HCT116 (cell line): ENCODE results near the gene CBLC. TPM values are rescaled to one million over a fixed set of nuclear protein-coding genes. Genes with fewer than 3 reads are reported as not detected.

Experiments
- ATAC-seq: fragments of 200-7000 bp; cut with Tn5 transposase; 2 replicates; pipeline ENCODE4 v1.9.1; 2020; ENCODE audit warnings: mild to moderate bottlenecking, moderate library complexity
- BruUV-seq: library from RNA; stranded (reverse); fragments of 400-500 nt; replicated peaks from 2 replicates; lab custom pipeline; 2021; lab: Mats Ljungman, UMichigan
- CTCF ChIA-PET: fragments of 300-600 bp; sonication (Branson Sonifier 250); formaldehyde crosslinking; loops from one replicate; lab custom pipeline; 2021; ENCODE audit warnings: antibody characterized with exemption; lab: Charles Lee
- POLR2A ChIA-PET: fragments of 300-600, 350-600 bp; sonication (Branson Sonifier 250); formaldehyde crosslinking; loops from one replicate; lab custom pipeline; 2021; ENCODE audit warnings: antibody characterized with exemption; lab: Charles Lee
- RAD21 ChIA-PET, 2 experiments: fragments of 300-600 bp; sonication (Branson Sonifier 250); formaldehyde crosslinking; loops; one replicate each; lab custom pipeline; 2023; ENCODE audit warnings: low total read pairs in 2 of 2; ENCODE audit not compliant: uncharacterized antibody in 2 of 2, unreplicated experiment in 2 of 2, low non-redundant PET in 1 of 2; lab: Charles Lee
- DNase-seq: peaks from one replicate; pipeline ENCODE4 v3.0.0-alpha.2; 2010; ENCODE audit warnings: low read depth, low spot score
- H2AFZ ChIP-seq: fragments of 200-600 bp; shearing (Covaris generic), sonication (generic); 2 replicates; pipeline ENCODE4 v1.6.1; 2017; ENCODE audit warnings: low read depth, mixed run types, mixed read lengths, antibody characterized with exemption, low read length; ENCODE audit not compliant: poor library complexity, severe bottlenecking
- H3K27ac ChIP-seq: 2 replicates; pipeline ENCODE4 v1.5.1; 2012; ENCODE audit warnings: low read depth, low read length
- H3K27me3 ChIP-seq: fragments of 200-600 bp; sonication (generic); 2 replicates; pipeline ENCODE4 v1.6.1; 2016; ENCODE audit warnings: mixed run types, low read length, mixed read lengths; ENCODE audit not compliant: insufficient read depth
- H3K36me3 ChIP-seq, 2 experiments: fragments of 200-500 bp in 1 of 2; fragments of 200-600 bp in 1 of 2; sonication (Bioruptor generic) in 1 of 2; sonication (generic) in 1 of 2; 2 replicates each; pipeline versions ENCODE4 v1.5.1 to v1.6.1; 2014 to 2016; ENCODE audit warnings: low read length in 2 of 2, inconsistent platforms in 1 of 2, mixed read lengths in 1 of 2, mixed run types in 1 of 2; ENCODE audit not compliant: insufficient read depth in 2 of 2, control insufficient read depth in 1 of 2
- H3K4me1 ChIP-seq, 2 experiments: fragments of 200-600 bp in 1 of 2; sonication (generic) in 1 of 2; 2 replicates each; pipeline versions ENCODE4 v1.5.1 to v1.6.1; 2012 to 2017; ENCODE audit warnings: low read length in 2 of 2, inconsistent platforms in 1 of 2, mild to moderate bottlenecking in 1 of 2, mixed read lengths in 1 of 2, mixed run types in 1 of 2, moderate library complexity in 1 of 2; ENCODE audit not compliant: insufficient read depth in 2 of 2, control insufficient read depth in 1 of 2
- H3K4me2 ChIP-seq: fragments of 200-600 bp; sonication (generic); 2 replicates; pipeline ENCODE4 v1.6.1; 2017; ENCODE audit warnings: mixed run types, low read length, mixed read lengths
- H3K4me3 ChIP-seq, 2 experiments: fragments of 200-600 bp in 1 of 2; sonication (generic) in 1 of 2; replicated peaks in 1 of 2; 2 replicates each; pipeline ENCODE4 v1.5.1; 2011 to 2016; ENCODE audit warnings: low read length in 2 of 2, control low read depth in 1 of 2, low read depth in 1 of 2, mild to moderate bottlenecking in 1 of 2, mixed read lengths in 1 of 2, mixed run types in 1 of 2
- H3K79me2 ChIP-seq: fragments of 200-600 bp; sonication (generic); 2 replicates; pipeline ENCODE4 v1.6.1; 2017; ENCODE audit warnings: mild to moderate bottlenecking, mixed run types, low read length, moderate library complexity, mixed read lengths; ENCODE audit not compliant: insufficient read depth
- H3K9ac ChIP-seq: fragments of 200-600 bp; sonication (generic); 2 replicates; pipeline ENCODE4 v1.6.1; 2016; ENCODE audit warnings: low read length, mixed read lengths
- H3K9me2 ChIP-seq: fragments of 200-600 bp; sonication (generic), shearing (Covaris generic); 2 replicates; pipeline ENCODE4 v1.6.1; 2017; ENCODE audit warnings: mixed run types, mild to moderate bottlenecking, moderate library complexity; ENCODE audit not compliant: insufficient read depth
- H3K9me3 ChIP-seq, 2 experiments: fragments of 200-500 bp in 1 of 2; fragments of 200-600 bp in 1 of 2; sonication (Bioruptor generic) in 1 of 2; sonication (generic) in 1 of 2; 2 replicates each; pipeline ENCODE4 v1.6.1; 2014 to 2017; ENCODE audit warnings: low read length in 2 of 2, mixed read lengths in 2 of 2, inconsistent platforms in 1 of 2, low read depth in 1 of 2, mild to moderate bottlenecking in 1 of 2, mixed run types in 1 of 2, moderate library complexity in 1 of 2; ENCODE audit not compliant: control insufficient read depth in 1 of 2, insufficient read depth in 1 of 2
- H4K20me1 ChIP-seq: fragments of 200-600 bp; sonication (generic), shearing (Covaris generic); 2 replicates; pipeline ENCODE4 v1.6.1; 2017; ENCODE audit warnings: mixed run types, mild to moderate bottlenecking, moderate library complexity; ENCODE audit not compliant: insufficient read depth
- CTCF ChIP-seq, 3 experiments: fragments of 200-600 bp in 1 of 3; sonication (generic) in 1 of 3; IDR thresholded peaks in 2 of 3; conservative IDR thresholded peaks in 1 of 3; 2 replicates each; pipeline ENCODE4 v1.5.1; 2012 to 2017; ENCODE audit warnings: low read depth in 2 of 3, low read length in 2 of 3, antibody characterized with exemption in 1 of 3, borderline replicate concordance in 1 of 3, control low read depth in 1 of 3, mild to moderate bottlenecking in 1 of 3, mixed read lengths in 1 of 3, mixed run types in 1 of 3, moderate library complexity in 1 of 3; ENCODE audit not compliant: insufficient read depth in 1 of 3
- EGR1 ChIP-seq: IDR thresholded peaks from 2 replicates; pipeline ENCODE4 v1.6.1; 2012; ENCODE audit warnings: low read depth
- ELF1 ChIP-seq: IDR thresholded peaks from 2 replicates; pipeline ENCODE4 v1.6.1; 2012; ENCODE audit warnings: low read depth, borderline replicate concordance
- EZH2phosphoT487 ChIP-seq: fragments of 200-600 bp; IDR thresholded peaks from 2 replicates; pipeline ENCODE4 v1.6.1; 2018; ENCODE audit warnings: antibody characterized with exemption, borderline replicate concordance
- FOSL1 ChIP-seq: IDR thresholded peaks from 2 replicates; pipeline ENCODE4 v1.6.1; 2012; ENCODE audit warnings: low read depth
- JUND ChIP-seq: IDR thresholded peaks from 2 replicates; pipeline ENCODE4 v1.6.1; 2012
- POLR2AphosphoS5 ChIP-seq: IDR thresholded peaks from 2 replicates; pipeline ENCODE4 v1.6.1; 2011; ENCODE audit warnings: mild to moderate bottlenecking, low read depth, low read length, moderate library complexity
- RAD21 ChIP-seq: IDR thresholded peaks from 2 replicates; pipeline ENCODE4 v1.6.1; 2012; ENCODE audit warnings: low read depth, mild to moderate bottlenecking
- REST ChIP-seq: IDR thresholded peaks from 2 replicates; pipeline ENCODE4 v1.6.1; 2012; ENCODE audit warnings: low read depth
- ZBTB33 ChIP-seq: IDR thresholded peaks from 2 replicates; pipeline ENCODE4 v1.6.1; 2011; ENCODE audit warnings: mild to moderate bottlenecking, low read length, moderate library complexity; ENCODE audit not compliant: insufficient replicate concordance; ENCODE audit errors: extremely low read depth
- ZFX ChIP-seq: fragments of 450-650 bp; IDR thresholded peaks from 2 replicates; pipeline ENCODE4 v1.6.1; 2017
- ZNF274 ChIP-seq: fragments of 200-500 bp; sonication (Bioruptor generic); IDR thresholded peaks from 2 replicates; pipeline ENCODE4 v1.6.1; 2014; ENCODE audit warnings: mild to moderate bottlenecking, low read depth, low read length, inconsistent platforms
- intact Hi-C: fragments of 100-400 bp; cut with micrococcal nuclease; formaldehyde crosslinking; loops from 2 replicates; pipeline ENCODE4 v1.10.0; 2022
- total RNA-seq: library from RNA; stranded (reverse); gene quantifications from one replicate; pipeline ENCODE4 v1.2.1, GENCODE V29; 2021; ENCODE audit not compliant: unreplicated experiment

CBLC gene
- total RNA-seq, 1 experiment from 2014 or later, result 54.3 TPM

- no peak overlapping the region for H2AFZ ChIP-seq
- ChIA-PET CTCF (no interaction called here), RAD21 (interaction anchor here in 1 of 2 experiments (0.6 kb wide), 1 partner anchor 11 kb away, joined by 5 read pairs; no protein-coding TSS in a partner anchor), POLR2A (no interaction called here)
- peaks cover 15 to 25% of the 10 kb centered on the region in 2 experiments for H3K4me1 ChIP-seq
- ATAC-seq, result no peak
- no peak overlapping the region for H3K9ac ChIP-seq
- H3K9me3 ChIP-seq, result no peaks in the 10 kb centered on the region
- no peaks in the 10 kb centered on the region for H3K27me3 ChIP-seq
- DNase-seq, result no peak
- no peaks in the 10 kb centered on the region for H4K20me1 ChIP-seq
- no peak overlapping the region for H3K4me2 ChIP-seq
- no peak overlapping the region for H3K4me3 ChIP-seq
- peaks cover 9% of the 10 kb centered on the region; the same call in 1 of the 2 replicates for H3K79me2 ChIP-seq
- peaks cover 3 to 7% of the 10 kb centered on the region in 2 experiments; a peak in 2 of 4 replicates for H3K36me3 ChIP-seq
- no peak for TF ChIP-seq CTCF (IDR thresholded peaks at IDR 0.05 in 2 of 3, conservative IDR thresholded peaks at IDR 0.05 in 1 of 3; ENCODE audit: borderline replicate concordance in 1 of 3, insufficient read depth in 1 of 3, low read depth in 2 of 3, low read length in 2 of 3)
- no peak for TF ChIP-seq ZBTB33
- no peak for TF ChIP-seq ZNF274
- no peak for TF ChIP-seq JUND
- TF ChIP-seq ELF1, result no peak
- no peak for TF ChIP-seq POLR2AphosphoS5
- no peak for TF ChIP-seq REST
- no peak for TF ChIP-seq RAD21
- TF ChIP-seq EGR1, result no peak
- no peak for TF ChIP-seq ZFX
- no peak for TF ChIP-seq FOSL1
- TF ChIP-seq EZH2phosphoT487, result no peak
- H3K9me2 ChIP-seq, result no peaks in the 10 kb centered on the region
- intact Hi-C loops, result no loop called here
- no peak overlapping the region for H3K27ac ChIP-seq
- TSS peak; percentile 42 for BruUV-seq
Observed at GRCh38 chr19:44759083-44759804, 18.4 kb upstream of the CBLC start.
